Stimulated activated CD4-positive, alpha-beta T cell treated with anti-CD3 and anti-CD28 coated beads, Interleukin-2, amount 100 ng/mL, for 4 hours (primary cell): ENCODE results near the gene ARF4.
A peak's percentile ranks its signal among the peaks of the same experiment; 100 is the strongest.

Experiments
- DNase-seq: peaks from one replicate; pipeline ENCODE4 v3.0.0-alpha.2; 2020; ENCODE audit warnings: low read depth

ARF4 gene

DNA sequence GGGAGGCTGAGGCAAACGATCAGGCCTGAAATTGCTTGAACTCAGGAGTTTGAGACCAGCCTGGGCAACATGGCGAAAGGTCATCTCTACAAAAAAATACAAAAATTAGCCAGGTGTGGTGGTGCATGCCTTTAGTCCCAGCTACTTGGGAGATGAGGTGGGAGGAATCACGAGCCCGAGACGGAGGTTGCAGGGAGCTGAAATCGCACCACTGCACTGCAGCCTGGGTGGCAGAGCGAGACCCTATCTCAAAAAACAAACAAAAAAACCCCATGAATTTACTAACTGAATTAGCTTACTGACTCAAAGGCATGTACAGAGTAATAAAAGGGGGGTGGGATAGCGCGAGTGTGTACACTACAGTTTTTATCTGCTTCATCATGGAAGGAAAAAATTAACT, 19.3 kb downstream of the ARF4 start:
- no peak for DNase-seq

DNA sequence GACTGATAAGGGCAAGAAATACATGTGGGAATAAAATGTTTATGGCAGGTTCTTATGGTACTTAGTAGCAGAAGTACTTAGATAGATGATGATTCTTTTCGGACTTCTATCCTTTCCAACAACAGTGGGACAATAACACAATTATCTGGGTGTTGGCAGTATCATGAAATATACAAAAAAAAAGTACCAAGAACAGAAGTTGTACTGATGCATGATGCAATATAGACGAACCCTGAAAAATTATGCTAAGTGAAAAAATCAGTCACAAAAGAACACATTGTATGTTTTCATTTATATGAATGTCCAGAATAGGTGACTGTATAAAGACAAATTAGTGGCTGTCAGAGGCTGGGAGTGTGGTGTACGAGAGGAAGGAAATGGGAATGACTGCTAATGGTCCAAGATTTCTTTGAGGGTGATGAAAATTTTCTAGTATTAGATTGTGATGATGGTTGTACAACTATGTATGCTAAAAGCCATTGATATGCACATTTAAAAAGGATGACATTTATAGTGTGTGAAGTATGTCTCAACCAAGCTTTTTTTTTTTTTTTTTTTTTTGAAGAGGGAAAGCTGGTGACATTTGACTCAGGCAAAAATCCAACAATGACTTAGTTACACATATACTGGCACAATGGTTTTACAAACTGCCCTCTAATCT, 21.0 kb downstream of the ARF4 start:
- no peak for DNase-seq

DNA sequence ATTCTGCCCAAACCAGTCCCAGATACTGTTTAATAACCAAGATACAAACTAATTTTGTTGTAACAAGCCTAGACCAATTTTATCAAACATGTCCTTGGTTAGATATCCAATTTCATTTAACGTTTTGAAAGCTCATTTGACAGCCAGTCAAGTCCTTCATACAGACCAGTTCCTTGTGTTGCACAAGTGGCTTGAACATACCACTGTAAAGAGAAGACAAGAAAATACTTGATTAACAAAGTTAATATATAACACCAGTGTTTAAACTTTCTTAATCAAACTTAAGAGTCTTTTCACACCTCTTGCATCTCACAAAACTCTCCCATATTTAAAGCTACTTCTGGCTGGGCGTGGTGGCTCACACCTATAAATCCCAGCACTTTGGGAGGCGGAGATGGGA, 25.0 kb downstream of the ARF4 start:
- no peak for DNase-seq

DNA sequence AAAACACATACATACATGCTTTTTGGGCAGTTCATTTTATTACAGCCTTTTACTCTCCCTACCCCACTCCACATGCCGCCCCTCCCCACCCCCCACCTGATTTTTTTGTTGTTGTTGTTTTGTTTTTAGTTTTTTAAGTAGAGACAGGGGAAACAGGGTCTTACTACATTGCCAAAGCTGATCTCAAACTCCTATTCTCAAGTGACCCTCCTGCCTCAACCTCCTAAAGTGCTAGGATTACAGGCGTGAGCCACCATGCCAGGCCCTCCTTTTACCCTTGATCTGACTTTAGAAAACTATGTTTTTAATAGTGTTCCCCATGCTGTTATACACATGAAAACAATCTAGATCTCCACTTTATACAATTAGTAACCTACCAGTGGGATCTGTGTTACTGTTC, 26.3 kb downstream of the ARF4 start:
- no peak for DNase-seq

DNA sequence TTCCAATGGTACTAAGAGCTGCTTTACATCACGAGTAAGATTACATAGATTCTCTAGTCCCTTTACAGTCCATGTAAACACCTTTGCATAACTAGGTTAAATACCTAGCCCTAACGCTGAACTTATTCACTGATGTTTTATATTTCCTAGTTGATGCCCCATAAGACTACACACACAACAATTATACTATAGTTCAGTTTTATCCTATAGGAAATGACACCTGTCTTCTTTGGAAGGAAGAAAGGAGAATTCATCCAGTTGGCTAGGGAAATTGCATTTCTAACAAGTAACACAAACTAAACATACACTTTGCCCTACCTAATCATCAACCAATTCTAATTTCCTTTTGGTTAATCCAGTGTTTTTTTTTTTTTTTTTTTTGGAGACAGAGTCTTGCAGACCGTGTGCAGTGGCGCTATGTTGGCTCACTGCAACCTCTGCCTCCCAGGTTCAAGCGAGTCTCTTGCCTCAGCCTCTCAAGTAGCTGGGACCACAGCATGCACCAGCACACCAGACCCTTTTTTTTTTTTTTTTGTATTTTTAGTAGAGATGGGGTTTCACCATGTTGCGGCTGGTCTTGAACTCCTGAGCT, 27.2 kb downstream of the ARF4 start:
- DNase-seq = no peak

DNA sequence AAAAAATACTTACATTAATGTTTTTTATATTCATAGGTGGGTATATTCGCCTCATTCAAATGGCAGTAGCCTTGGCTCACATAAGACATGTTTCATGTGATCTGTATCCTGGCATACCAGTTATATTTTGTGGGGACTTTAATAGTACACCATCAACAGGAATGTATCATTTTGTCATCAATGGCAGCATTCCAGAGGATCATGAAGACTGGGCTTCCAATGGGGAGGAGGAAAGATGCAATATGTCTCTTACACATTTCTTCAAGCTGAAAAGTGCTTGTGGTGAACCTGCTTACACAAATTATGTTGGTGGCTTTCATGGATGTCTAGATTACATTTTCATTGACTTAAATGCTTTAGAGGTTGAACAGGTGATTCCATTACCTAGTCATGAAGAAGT, 37.6 kb downstream of the ARF4 start:
- no peak for DNase-seq

DNA sequence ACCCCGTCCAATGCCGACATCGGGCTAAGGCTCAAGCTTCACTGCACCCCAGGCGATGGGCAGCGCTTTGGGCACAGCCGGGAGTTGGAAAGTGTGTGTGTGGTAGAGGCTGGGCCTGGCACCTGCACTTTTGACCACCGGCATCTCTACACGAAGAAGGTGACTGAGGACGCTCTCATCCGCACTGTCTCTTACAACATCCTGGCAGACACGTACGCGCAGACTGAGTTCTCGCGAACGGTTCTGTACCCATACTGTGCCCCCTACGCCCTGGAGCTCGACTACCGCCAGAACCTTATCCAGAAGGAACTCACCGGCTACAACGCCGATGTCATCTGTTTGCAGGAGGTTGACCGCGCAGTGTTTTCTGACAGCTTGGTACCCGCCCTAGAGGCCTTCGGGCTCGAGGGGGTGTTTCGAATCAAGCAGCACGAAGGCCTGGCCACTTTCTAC, 40.0 kb downstream of the ARF4 start:
- DNase-seq = no peak

DNA sequence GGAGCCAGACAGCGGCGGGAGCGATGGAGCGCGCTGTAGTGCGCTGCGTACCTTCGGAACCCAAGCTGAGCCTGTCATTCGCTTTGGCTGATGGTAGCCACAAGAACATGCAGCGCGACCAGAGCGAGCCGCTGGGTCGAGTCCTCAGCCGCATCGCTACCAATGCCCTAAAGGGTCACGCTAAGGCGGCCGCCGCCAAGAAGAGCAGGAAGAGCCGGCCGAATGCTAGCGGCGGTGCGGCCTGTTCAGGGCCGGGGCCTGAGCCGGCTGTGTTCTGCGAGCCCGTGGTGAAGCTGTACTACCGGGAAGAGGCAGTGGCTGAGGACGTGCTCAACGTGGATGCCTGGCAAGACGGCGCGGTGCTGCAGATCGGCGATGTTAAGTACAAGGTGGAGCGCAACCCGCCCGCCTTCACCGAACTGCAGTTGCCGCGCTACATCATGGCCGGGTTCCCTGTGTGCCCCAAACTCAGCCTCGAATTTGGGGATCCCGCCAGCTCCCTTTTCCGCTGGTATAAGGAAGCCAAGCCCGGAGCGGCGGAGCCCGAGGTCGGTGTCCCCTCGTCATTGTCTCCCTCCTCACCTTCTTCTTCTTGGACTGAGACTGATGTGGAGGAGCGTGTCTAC, 40.6 kb downstream of the ARF4 start:
- no peak for DNase-seq

DNA sequence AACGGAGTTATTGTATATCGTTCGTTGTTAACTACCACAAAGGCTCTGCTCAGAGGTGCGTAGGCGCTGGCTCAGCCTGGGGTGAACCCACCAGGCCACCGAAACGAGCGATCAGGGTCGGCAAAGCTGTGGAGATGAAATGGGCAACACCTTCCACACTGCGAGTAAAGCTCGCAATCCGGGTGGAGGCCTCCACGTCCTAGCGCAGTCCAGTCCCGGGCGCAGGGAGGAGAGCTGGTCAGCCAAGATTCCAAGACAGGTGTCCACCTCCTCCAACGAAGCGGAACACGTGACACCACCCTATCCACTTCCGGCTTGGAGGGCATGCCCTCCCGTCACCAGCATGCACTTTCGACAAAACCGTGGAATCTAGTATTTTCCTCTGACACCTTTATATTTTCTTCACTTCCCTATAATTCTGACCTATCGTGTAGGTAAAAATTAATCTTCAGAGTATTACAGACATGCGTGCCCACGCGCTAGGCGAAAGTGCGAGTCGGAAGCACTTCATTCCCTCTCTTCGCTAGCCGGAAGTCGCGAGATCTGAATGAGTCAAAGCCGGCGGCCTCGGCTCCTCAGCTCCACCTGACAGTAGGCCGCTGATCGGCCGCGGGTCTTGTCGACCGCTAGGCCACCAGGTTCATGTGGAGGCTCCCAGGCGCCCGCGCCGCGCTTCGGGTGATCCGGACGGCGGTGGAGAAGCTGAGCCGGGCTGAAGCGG, 41.2 kb downstream of the ARF4 start, which contains the start of gene PDE12:
Gene PDE12 (plus strand): TSS at position 537 of the 721 bp plus-strand sequence. CDS start 106 bp downstream, at position 643.
- peak; percentile 73 for DNase-seq

DNA sequence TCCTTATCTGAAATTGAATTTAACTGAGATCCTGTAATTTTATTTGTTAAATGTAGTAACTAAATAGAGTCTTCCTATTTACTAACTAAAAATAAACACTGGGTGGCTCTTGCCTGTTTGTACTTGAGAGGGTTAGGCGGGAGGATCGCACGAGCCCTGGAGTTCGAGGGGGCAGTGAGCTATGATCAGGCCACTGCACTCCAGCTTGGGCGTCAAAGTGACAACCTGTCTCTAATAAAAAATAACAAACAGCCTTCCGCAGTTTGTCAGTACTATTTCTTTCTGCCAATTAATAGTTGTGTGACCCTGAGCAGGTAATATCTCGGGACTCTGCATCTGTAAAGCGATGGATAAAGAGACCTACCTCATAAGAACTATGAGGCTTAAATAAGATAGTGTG, 41.8 kb downstream of the ARF4 start:
- no peak for DNase-seq

DNA sequence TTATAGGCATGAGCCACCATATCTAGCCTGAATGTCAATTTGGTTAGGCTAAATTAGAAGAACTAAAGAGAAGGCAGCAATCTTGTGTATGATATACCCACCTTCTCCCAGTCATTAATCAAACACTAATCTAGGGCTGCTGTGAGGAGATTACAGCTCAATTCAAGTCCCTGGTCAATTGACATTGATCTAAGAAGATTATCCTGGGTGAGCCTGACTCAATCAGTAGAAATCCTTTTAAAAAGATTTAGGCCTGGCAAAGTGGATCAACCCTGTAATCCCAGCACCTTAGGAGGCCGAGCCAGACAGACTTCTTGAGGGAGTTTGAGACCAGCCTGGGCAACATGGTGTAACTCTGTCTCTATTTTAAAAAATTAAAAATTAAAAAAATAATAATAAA, 50.5 kb downstream of the ARF4 start:
- DNase-seq = no peak

DNA sequence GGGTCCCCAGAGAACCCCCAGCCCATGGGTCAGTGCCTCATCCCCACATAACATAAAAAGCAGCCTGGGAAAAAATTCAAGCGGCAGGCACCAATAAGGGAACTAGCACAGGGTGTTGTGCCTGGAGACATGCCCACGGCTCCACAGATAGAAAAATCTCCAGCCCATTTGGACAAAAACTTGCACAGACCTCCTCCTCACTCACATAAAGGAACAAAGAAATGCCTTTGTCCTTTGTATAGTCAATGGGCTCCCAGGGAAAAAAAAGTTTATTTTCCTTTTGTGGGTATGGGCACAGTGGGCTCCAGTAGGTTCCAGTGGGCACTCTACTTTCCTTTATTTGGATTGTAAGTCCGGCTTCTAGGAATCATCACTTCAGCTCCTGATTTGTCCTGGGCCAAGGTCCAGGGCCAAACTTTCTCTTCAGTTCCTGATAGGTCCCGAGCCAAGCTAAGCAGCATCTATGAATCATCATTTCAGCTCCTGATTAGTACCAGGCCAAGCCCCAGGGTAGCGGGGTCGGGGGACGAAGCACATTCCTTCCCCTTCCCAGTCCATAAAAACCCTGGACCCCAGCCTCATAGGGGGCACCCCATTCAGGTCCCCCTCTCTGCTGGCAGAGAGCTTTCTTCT, 51.4 kb downstream of the ARF4 start:
- DNase-seq = no peak

DNA sequence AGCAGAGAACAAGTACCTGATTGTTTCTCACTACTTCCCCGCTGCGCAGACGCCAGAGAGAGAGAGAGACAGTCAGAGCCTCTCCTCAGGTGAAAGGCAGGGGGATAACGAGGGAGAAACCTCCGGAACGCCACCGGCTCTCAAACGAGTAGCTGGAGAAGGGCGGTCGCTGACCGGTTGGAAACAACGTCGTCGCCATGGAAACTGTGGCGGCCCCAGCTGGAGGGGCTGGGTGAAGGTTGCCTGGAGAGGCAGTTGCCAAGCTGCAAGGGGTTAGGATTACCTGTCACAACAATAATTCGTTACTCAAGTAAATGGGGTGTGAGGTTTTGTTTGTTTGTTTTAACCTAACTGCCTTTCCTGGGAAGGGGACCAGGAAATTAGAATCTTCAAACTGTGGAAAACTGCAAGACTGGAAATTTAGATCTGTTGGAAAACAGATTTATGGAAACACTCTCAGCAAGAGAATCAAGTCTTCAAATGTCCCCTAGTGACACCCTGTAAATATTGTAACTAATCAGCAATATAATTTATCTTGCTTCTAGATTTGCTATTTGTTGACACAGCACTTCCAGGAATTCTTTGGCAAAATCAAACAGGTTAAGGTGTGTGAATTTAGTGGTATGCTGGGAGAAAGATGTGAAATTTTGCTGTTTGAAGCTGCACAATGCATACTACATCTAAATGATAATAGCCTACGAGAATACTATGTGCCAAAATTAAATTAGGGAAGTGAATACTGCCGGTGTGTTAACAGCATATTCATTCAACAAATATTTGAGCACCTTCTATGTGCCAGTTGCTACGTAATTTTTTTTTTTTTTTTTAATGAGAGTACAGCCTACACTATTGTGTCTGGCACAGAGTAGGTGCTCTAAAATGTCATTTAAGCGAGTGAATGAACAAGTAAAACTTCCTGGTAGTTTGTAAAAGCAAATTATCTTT, 52.7 kb downstream of the ARF4 start, which contains the start of gene DNAH12:
Gene DNAH12 (minus strand): TSS at position 164 of the 945 bp plus-strand sequence. CDS start 1,474 bp downstream, outside the sequence.
- DNase-seq = no peak

DNA sequence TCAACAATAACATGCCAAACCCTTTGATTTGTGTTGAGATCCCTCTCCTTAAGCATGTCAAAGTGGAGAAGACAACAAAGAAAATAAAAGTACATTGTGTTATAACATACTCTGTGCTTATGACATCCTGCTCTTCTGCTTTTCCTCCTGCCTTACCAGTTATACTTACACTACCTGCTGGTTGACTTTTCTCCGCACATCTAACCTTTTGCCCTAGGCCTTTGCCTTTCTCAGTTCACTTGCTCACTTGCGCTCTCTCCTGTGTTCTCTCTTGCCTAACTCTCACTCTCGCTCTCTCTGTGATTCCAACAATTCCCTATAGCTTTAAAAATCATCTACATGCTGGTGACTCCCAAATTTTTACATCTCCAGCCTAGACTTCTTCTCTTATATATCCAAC, 58.7 kb downstream of the ARF4 start:
- DNase-seq = no peak

DNA sequence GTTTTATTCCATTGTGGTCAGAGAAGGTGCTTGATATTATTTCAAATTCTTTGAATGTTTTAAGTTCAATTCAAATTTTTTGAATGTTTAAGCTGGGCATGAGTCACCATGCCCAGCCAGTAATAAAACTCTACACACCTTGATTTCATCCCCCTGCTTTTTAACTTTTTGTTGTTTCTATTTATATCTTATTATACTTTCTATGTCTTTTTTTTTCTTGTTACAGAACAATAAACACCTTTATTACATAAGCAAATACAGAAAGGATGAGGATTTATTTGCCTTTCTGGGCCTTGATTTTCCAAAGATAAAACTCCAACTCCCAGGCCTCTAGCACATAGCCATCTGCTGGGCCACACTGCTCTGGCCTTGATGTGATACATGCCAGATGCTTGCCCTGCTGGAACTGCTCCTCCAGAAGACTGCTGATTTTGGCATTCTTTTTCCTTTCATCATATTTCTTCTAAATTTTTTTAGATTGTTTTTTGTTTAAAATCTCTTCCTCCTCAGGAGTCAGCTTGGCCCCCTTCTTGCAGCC, 67.0 kb downstream of the ARF4 start:
- DNase-seq = no peak
